ENCODE data around the gene LRRC36.

DNA sequence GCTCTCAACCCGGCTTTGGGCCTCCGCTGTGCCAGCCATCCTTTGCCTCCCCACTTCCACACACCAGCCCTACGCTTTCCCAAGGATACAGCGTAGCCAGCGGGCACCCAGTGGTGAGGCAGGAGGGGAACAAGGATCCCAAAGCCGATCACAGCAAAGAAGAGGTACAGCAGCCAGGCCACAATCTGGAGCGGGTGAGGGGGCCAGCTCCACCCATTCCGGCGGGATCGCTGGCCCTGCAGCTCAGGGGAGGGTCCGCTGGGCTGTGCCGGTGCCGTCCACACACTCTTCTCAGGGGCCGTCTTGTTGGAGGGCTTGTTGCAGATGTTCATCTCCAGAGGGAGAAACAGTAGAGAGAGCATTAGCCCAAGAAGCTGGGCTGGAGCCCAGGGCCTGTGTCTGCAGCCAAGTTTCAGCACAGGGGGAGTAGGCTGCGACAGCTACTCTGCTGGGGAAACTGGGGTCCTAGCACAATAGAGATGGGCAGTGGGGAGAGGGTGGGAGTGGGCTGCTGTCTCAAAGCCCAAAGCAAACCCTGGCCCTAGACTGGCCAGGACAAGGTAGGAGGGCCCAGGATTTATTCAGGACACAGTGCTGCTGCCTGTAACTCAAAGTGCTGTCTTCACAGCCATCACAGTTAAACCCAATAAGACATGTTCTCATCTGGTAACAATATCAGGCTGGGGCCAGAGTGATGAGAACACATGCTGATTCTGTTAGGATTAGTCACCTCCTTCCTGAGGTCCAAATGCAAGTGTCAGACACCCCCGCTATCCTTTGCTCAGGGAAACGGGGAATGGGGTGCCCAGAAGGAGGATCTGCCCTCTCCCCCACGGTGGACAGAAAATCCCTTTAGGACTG is 79.7 kb downstream of the LRRC36 start:
- no peak for TF ChIP-seq CTCF (optimal IDR thresholded peaks at IDR 0.05 in 1 of 3, IDR thresholded peaks at IDR 0.05 in 1 of 3, conservative IDR thresholded peaks at IDR 0.05 in 1 of 3; ENCODE audit: extremely low read depth in 1 of 3, insufficient read depth in 2 of 3, low read length in 3 of 3)
- TF ChIP-seq EZH2 (IDR thresholded peaks at IDR 0.05; ENCODE audit: low read length) = no peak

All from keratinocyte (primary cell).